CD4-positive, alpha-beta memory T cell (primary cell): ENCODE data around the gene HMCES. TPM values are rescaled to one million over a fixed set of nuclear protein-coding genes. Genes with fewer than 3 reads are reported as not detected.
"Not testable (repeated sequence)": the region's sequence is repeated elsewhere in the genome, so short reads cannot be mapped to it uniquely, and the experiment has no call there.

Experiments
- CTCF ChIA-PET: fragments of 350-600 bp; sonication (Branson Sonifier 250); formaldehyde crosslinking; loops from one replicate; lab custom pipeline; 2021; ENCODE audit warnings: inconsistent platforms; ENCODE audit not compliant: partially characterized antibody; lab: Charles Lee
- POLR2A ChIA-PET: fragments of 350-600 bp; sonication (Branson Sonifier 250); formaldehyde crosslinking; loops from one replicate; lab custom pipeline; 2021; ENCODE audit not compliant: partially characterized antibody; lab: Charles Lee
- DNase-seq, 5 donors: peaks; one replicate each; pipeline versions ENCODE4 v3.0.0 to v3.0.0-alpha.2; 2020 to 2022; ENCODE audit warnings: mixed read lengths in 1 of 5
- H3K27ac ChIP-seq: one replicate; pipeline ENCODE4 v1.7.0; 2013; ENCODE audit warnings: low read depth, low read length
- H3K27me3 ChIP-seq: 2 replicates; pipeline ENCODE4 v1.7.0; 2013; ENCODE audit warnings: mild to moderate bottlenecking, low read length, moderate library complexity; ENCODE audit not compliant: insufficient read depth
- H3K36me3 ChIP-seq: 2 replicates; pipeline ENCODE4 v1.7.0; 2013; ENCODE audit warnings: mild to moderate bottlenecking, low read length, moderate library complexity; ENCODE audit not compliant: insufficient read depth
- H3K4me1 ChIP-seq: 2 replicates; pipeline ENCODE4 v1.7.0; 2013; ENCODE audit warnings: mild to moderate bottlenecking, low read length, moderate library complexity; ENCODE audit not compliant: insufficient read depth
- H3K4me3 ChIP-seq, 2 donors: one replicate each; pipeline ENCODE4 v1.7.0; 2013; ENCODE audit warnings: low read length in 2 of 2, mild to moderate bottlenecking in 1 of 2
- H3K9me3 ChIP-seq, 2 donors: one replicate each; pipeline ENCODE4 v1.7.0; 2013; ENCODE audit warnings: low read length in 2 of 2, control low read depth in 1 of 2; ENCODE audit not compliant: control insufficient read depth in 1 of 2
- H3K27ac Mint-ChIP-seq, 7 donors: one replicate each; pipeline ENCODE4 v1.8.0; 2020 to 2021; ENCODE audit warnings: mixed read lengths in 7 of 7, mild to moderate bottlenecking in 6 of 7, inconsistent platforms in 3 of 7, moderate library complexity in 3 of 7
- H3K27me3 Mint-ChIP-seq, 2 donors: one replicate each; pipeline ENCODE4 v1.8.0; 2020 to 2021; ENCODE audit warnings: mixed read lengths in 2 of 2
- H3K36me3 Mint-ChIP-seq, 2 donors: one replicate each; pipeline ENCODE4 v1.8.0; 2020 to 2021; ENCODE audit warnings: mixed read lengths in 2 of 2, inconsistent platforms in 1 of 2, mild to moderate bottlenecking in 1 of 2
- H3K4me1 Mint-ChIP-seq, 4 donors: one replicate each; pipeline ENCODE4 v1.8.0; 2020 to 2021; ENCODE audit warnings: mixed read lengths in 4 of 4, mild to moderate bottlenecking in 1 of 4
- H3K4me3 Mint-ChIP-seq, 8 donors: one replicate each; pipeline ENCODE4 v1.8.0; 2020 to 2021; ENCODE audit warnings: mixed read lengths in 8 of 8, mild to moderate bottlenecking in 7 of 8, moderate library complexity in 6 of 8, inconsistent platforms in 3 of 8
- H3K9me3 Mint-ChIP-seq, 8 donors: one replicate each; pipeline ENCODE4 v1.8.0; 2020 to 2021; ENCODE audit warnings: mixed read lengths in 8 of 8, mild to moderate bottlenecking in 5 of 8, inconsistent platforms in 3 of 8, moderate library complexity in 1 of 8
- intact Hi-C: fragments of 100-400 bp; cut with micrococcal nuclease; formaldehyde crosslinking; loops from one replicate; pipeline ENCODE4 v1.15.1; 2023
- microRNA-seq: library from miRNA; unstranded; fragments of <30 nt; microRNA quantifications from one replicate; pipeline ENCODE4 v1.2.0, GENCODE V29; 2021; ENCODE audit warnings: borderline replicate concordance, borderline number of aligned reads, borderline microRNAs expressed, mixed read lengths
- polyA plus RNA-seq, 2 donors: library from polyadenylated mRNA; unstranded; fragments of 300-500 nt; fragmentation: Illumina TruSeq; gene quantifications; one replicate each; pipeline ENCODE4 v1.2.3, GENCODE V29; 2021
- total RNA-seq, 2 experiments: library from RNA; stranded (reverse); gene quantifications; one replicate each; pipeline ENCODE4 v1.2.3, GENCODE V29; 2021

The HMCES gene
- total and polyA plus RNA-seq, 4 experiments from 2014 or later = 50.1 to 100 (median 76.3) TPM

- H3K27me3 ChIP-seq, H3K4me3 Mint-ChIP-seq, DNase-seq, H3K36me3 Mint-ChIP-seq, H3K27ac ChIP-seq, H3K4me1 Mint-ChIP-seq, POLR2A ChIA-PET, H3K27ac Mint-ChIP-seq, H3K36me3 ChIP-seq, H3K27me3 Mint-ChIP-seq, H3K4me1 ChIP-seq, H3K4me3 ChIP-seq, H3K9me3 ChIP-seq, CTCF ChIA-PET, H3K9me3 Mint-ChIP-seq, intact Hi-C loops: not testable (repeated sequence)
These were observed 70.5 kb downstream of the HMCES start for GRCh38 chr3:129349169-129349568.

GRCh38 chr3:129349791-129350190 lies 71.1 kb downstream of the HMCES start:
- CTCF ChIA-PET = interaction anchor here (1.1 kb wide), 1 partner anchor 34 kb away, joined by 4 read pairs; no protein-coding TSS in a partner anchor
- Mint-ChIP-seq H3K27me3 (peaks cover 3 to 5% of the 10 kb centered on the region in 2 donors), H3K27ac (no peak overlapping the region), H3K9me3 (peaks cover 0 to 4% (median 0%) of the 10 kb centered on the region in 8 donors), H3K4me3 (no peak overlapping the region), H3K4me1 (peaks cover 0 to 2% (median 0%) of the 10 kb centered on the region in 4 donors), H3K36me3 (no peaks in the 10 kb centered on the region)
- intact Hi-C loops = no loop called here
- no peaks in the 10 kb centered on the region for H3K4me1 ChIP-seq
- DNase-seq = no peak
- H3K27ac ChIP-seq = no peak overlapping the region
- no peaks in the 10 kb centered on the region for H3K27me3 ChIP-seq
- no peak overlapping the region for H3K4me3 ChIP-seq
- POLR2A ChIA-PET = no interaction called here
- no peaks in the 10 kb centered on the region for H3K36me3 ChIP-seq
- no peaks in the 10 kb centered on the region for H3K9me3 ChIP-seq

- ChIA-PET POLR2A (no interaction called here), CTCF (interaction anchor here (1.3 kb wide), 1 partner anchor 18 kb away, joined by 4 read pairs; no protein-coding TSS in a partner anchor)
- no peaks in the 10 kb centered on the region for H3K4me1 ChIP-seq
- Mint-ChIP-seq H3K27me3 (no peaks in the 10 kb centered on the region), H3K9me3 (peaks cover 0 to 4% (median 0%) of the 10 kb centered on the region in 8 donors), H3K36me3 (no peaks in the 10 kb centered on the region), H3K27ac (no peak overlapping the region), H3K4me1 (no peaks in the 10 kb centered on the region), H3K4me3 (no peak overlapping the region)
- no peaks in the 10 kb centered on the region for H3K27me3 ChIP-seq
- DNase-seq = no peak
- H3K4me3 ChIP-seq = no peak overlapping the region
- no peaks in the 10 kb centered on the region for H3K36me3 ChIP-seq
- intact Hi-C loops = no loop called here
- H3K27ac ChIP-seq = no peak overlapping the region
- H3K9me3 ChIP-seq = no peaks in the 10 kb centered on the region
These were observed 73.4 kb downstream of the HMCES start for GRCh38 chr3:129352045-129352444.

GRCh38 chr3:129352650-129353588 lies 74.2 kb downstream of the HMCES start:
- no peak overlapping the region for H3K4me3 ChIP-seq
- no peaks in the 10 kb centered on the region for H3K4me1 ChIP-seq
- POLR2A ChIA-PET = no interaction called here
- peaks cover 0 to 4% (median 0%) of the 10 kb centered on the region in 8 donors for H3K9me3 Mint-ChIP-seq
- peaks cover 0 to 2% of the 10 kb centered on the region in 2 donors for H3K27me3 Mint-ChIP-seq
- CTCF ChIA-PET = interaction anchor here (1.3 kb wide), 1 partner anchor 19 kb away, joined by 4 read pairs; no protein-coding TSS in a partner anchor
- intact Hi-C loops = no loop called here
- no peak overlapping the region for H3K27ac ChIP-seq
- H3K27me3 ChIP-seq = no peaks in the 10 kb centered on the region
- no peaks in the 10 kb centered on the region for H3K36me3 Mint-ChIP-seq
- no peak overlapping the region for H3K27ac Mint-ChIP-seq
- H3K9me3 ChIP-seq = no peaks in the 10 kb centered on the region
- H3K4me3 Mint-ChIP-seq = no peak overlapping the region
- no peak for DNase-seq
- no peaks in the 10 kb centered on the region for H3K36me3 ChIP-seq
- H3K4me1 Mint-ChIP-seq = no peaks in the 10 kb centered on the region

- Mint-ChIP-seq H3K9me3 (no peaks in the 10 kb centered on the region), H3K4me1 (no peaks in the 10 kb centered on the region), H3K27ac (no peak overlapping the region), H3K36me3 (no peaks in the 10 kb centered on the region), H3K27me3 (peaks cover 0 to 2% of the 10 kb centered on the region in 2 donors), H3K4me3 (no peak overlapping the region)
- Histone ChIP-seq H3K9me3 (no peaks in the 10 kb centered on the region), H3K4me3 (no peak overlapping the region), H3K4me1 (no peaks in the 10 kb centered on the region), H3K27me3 (no peaks in the 10 kb centered on the region), H3K27ac (no peak overlapping the region), H3K36me3 (no peaks in the 10 kb centered on the region)
- DNase-seq = no peak
- intact Hi-C loops = no loop called here
- POLR2A ChIA-PET = no interaction called here
- CTCF ChIA-PET = no interaction called here
These were observed 74.9 kb downstream of the HMCES start for GRCh38 chr3:129353589-129353941.

Small RNA genes lying within 50 kb of the gene (microRNA-seq; reads per million reads assigned to microRNA genes)
- not detected for gene MIR6826

Other genes starting within 250 kb of the HMCES start
- gene GP9, start 218.1 kb upstream of the HMCES start, total RNA-seq = not detected
- gene GP9, start 218.1 kb upstream of the HMCES start, polyA plus RNA-seq = not detected
- 10 to 100 TPM; 64.5 to 68.4 TPM for gene RAB43, start 157.1 kb upstream of the HMCES start, total RNA-seq
- gene RAB43, start 157.1 kb upstream of the HMCES start, polyA plus RNA-seq = 10 to 100 TPM; 11.3 to 16.2 TPM
- gene ISY1, start 117.8 kb upstream of the HMCES start, total RNA-seq = 10 to 100 TPM; 29.5 to 34.3 TPM
- 100 to 1,000 TPM in 1 of 2 donors, 10 to 100 TPM in 1; 98.7 to 104 TPM for gene ISY1, start 117.8 kb upstream of the HMCES start, polyA plus RNA-seq
- gene CNBP, start 95.0 kb upstream of the HMCES start, total RNA-seq = 100 to 1,000 TPM; 369 to 400 TPM
- 1,000 to 10,000 TPM in 1 of 2 donors, 100 to 1,000 TPM in 1; 938 to 1,608 TPM for gene CNBP, start 95.0 kb upstream of the HMCES start, polyA plus RNA-seq
- 100 to 1,000 TPM; 147 TPM for gene COPG1, start 29.3 kb upstream of the HMCES start, total RNA-seq
- gene COPG1, start 29.3 kb upstream of the HMCES start, polyA plus RNA-seq = 100 to 1,000 TPM in 1 of 2 donors, 10 to 100 TPM in 1; 67.4 to 111 TPM
- 1 to 10 TPM; 1.5 to 1.6 TPM for gene EFCAB12, start 149.8 kb downstream of the HMCES start, total RNA-seq
- under 1 TPM in 1 of 2 donors, not detected in 1; 0.09 TPM for gene EFCAB12, start 149.8 kb downstream of the HMCES start, polyA plus RNA-seq
- 10 to 100 TPM; 52.4 to 58.0 TPM for gene MBD4, start 161.1 kb downstream of the HMCES start, total RNA-seq
- 10 to 100 TPM; 36.6 to 52.9 TPM for gene MBD4, start 161.1 kb downstream of the HMCES start, polyA plus RNA-seq
- gene IFT122, start 161.4 kb downstream of the HMCES start, total RNA-seq = 10 to 100 TPM; 20.0 to 21.8 TPM
- gene IFT122, start 161.4 kb downstream of the HMCES start, polyA plus RNA-seq = 1 to 10 TPM; 5.3 to 5.8 TPM
- gene RHO, start 249.8 kb downstream of the HMCES start, total RNA-seq = not detected
- not detected for gene RHO, start 249.8 kb downstream of the HMCES start, polyA plus RNA-seq